Measurements from ENCODE around the gene IL17RD. TPM values are rescaled to one million over a fixed set of nuclear protein-coding genes. Genes with fewer than 3 reads are reported as not detected.
"Not testable (repeated sequence)": the region's sequence is repeated elsewhere in the genome, so short reads cannot be mapped to it uniquely, and the experiment has no call there.

The IL17RD gene
- total RNA-seq, 1 experiment from 2014 or later, result 31.7 TPM

DNA sequence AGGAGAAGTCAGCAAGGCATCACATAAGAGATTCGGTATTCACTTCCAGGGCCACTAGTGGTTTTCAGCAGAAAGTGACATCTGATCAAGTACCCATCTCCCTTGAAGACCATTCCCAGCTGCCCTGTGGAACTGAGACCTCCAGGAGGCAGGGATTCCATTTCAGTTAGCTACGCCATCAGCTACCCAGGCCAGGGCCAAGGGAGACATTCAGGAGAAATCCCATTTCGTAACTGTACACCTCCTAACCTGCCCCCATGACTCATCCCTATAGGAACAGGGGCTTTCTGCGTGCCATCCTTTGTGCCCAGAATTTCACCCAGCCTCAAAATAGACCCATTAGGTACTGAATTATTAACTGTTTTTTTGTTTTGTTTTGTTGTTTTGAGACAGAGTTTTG lies 79.9 kb downstream of the IL17RD start:
- H3K23ac ChIP-seq (ENCODE audit: insufficient read length, low read depth, low read length), result no peak overlapping the region
- H2AFZ ChIP-seq (ENCODE audit: low read length), result no peak overlapping the region
- H4K91ac ChIP-seq (ENCODE audit: insufficient read length, low read depth, low read length), result no peak overlapping the region
- no peak overlapping the region for H3K56ac ChIP-seq (ENCODE audit: insufficient read length, low read depth, low read length)
- no peaks in the 10 kb centered on the region for H3K4me1 ChIP-seq (ENCODE audit: insufficient read depth, low read length)
- no peaks in the 10 kb centered on the region for H3K79me2 ChIP-seq (ENCODE audit: insufficient read depth, low read length)
- H3K23me2 ChIP-seq (ENCODE audit: insufficient read length, low read depth, low read length, poor library complexity, severe bottlenecking), result no peaks in the 10 kb centered on the region
- no peak for TF ChIP-seq CTCF (conservative IDR thresholded peaks at IDR 0.05)
- no peak overlapping the region for H2BK12ac ChIP-seq (ENCODE audit: insufficient read length, low read depth, low read length)
- H3K4me3 Mint-ChIP-seq, result no peak overlapping the region
- H3K4ac ChIP-seq (ENCODE audit: low read depth, low read length), result no peak overlapping the region
- H3K9ac ChIP-seq (ENCODE audit: extremely low read depth, insufficient read length, low read length), result no peak overlapping the region
- H4K5ac ChIP-seq (ENCODE audit: insufficient read length, low read depth, low read length), result no peak overlapping the region
- no peaks in the 10 kb centered on the region for H3K36me3 Mint-ChIP-seq (ENCODE audit: insufficient read depth in 1 of 3, low read depth in 3 of 3)
- peaks cover 7 to 18% of the 10 kb centered on the region in 2 experiments for H3K4me1 Mint-ChIP-seq
- WGBS (ENCODE audit: extremely low coverage, insufficient read length, low lambda C conversion rate), result no CpG with 5 or more reads among the region's 4 CpGs
- H3K9me3 Mint-ChIP-seq, result no peaks in the 10 kb centered on the region
- H3K4me2 ChIP-seq (ENCODE audit: insufficient read depth, insufficient read length, low read length), result no peak overlapping the region
- no peak overlapping the region for H4K8ac ChIP-seq (replicated peaks; ENCODE audit: insufficient read length, low read depth, low read length)
- no peak overlapping the region for H2BK120ac ChIP-seq (ENCODE audit: low read depth, low read length, poor library complexity, severe bottlenecking)
- H3K14ac ChIP-seq (ENCODE audit: insufficient read depth, low read length), result no peak overlapping the region
- H2AK5ac ChIP-seq (ENCODE audit: insufficient read length, low read length), result no peak overlapping the region
- no peaks in the 10 kb centered on the region for H3K27me3 ChIP-seq (ENCODE audit: insufficient read depth, low read length)
- no peak overlapping the region for H3T11ph ChIP-seq (ENCODE audit: low read length)
- H3K9me3 ChIP-seq (ENCODE audit: control insufficient read depth, low read depth, low read length), result no peaks in the 10 kb centered on the region
- H3K18ac ChIP-seq (ENCODE audit: insufficient read length, low read depth, low read length), result no peak overlapping the region
- H2BK20ac ChIP-seq (ENCODE audit: low read depth, low read length, poor library complexity, severe bottlenecking), result no peak overlapping the region
- H3K27me3 Mint-ChIP-seq (ENCODE audit: low read depth), result peaks cover 14% of the 10 kb centered on the region
- no peaks in the 10 kb centered on the region for H3K79me1 ChIP-seq (ENCODE audit: insufficient read depth, low read depth, low read length, poor library complexity, severe bottlenecking)
- H3K27ac Mint-ChIP-seq, result no peak overlapping the region
- no peak overlapping the region for H2BK5ac ChIP-seq (ENCODE audit: insufficient read length, low read length)
- no peak overlapping the region for H2BK15ac ChIP-seq (ENCODE audit: low read depth, low read length)
- no peak overlapping the region for H3K27ac ChIP-seq (ENCODE audit: insufficient read length, low read depth, low read length)
- H4K20me1 ChIP-seq (ENCODE audit: control insufficient read depth, insufficient read depth, insufficient read length), result peaks cover 2% of the 10 kb centered on the region
- DNase-seq, result no peak

DNA sequence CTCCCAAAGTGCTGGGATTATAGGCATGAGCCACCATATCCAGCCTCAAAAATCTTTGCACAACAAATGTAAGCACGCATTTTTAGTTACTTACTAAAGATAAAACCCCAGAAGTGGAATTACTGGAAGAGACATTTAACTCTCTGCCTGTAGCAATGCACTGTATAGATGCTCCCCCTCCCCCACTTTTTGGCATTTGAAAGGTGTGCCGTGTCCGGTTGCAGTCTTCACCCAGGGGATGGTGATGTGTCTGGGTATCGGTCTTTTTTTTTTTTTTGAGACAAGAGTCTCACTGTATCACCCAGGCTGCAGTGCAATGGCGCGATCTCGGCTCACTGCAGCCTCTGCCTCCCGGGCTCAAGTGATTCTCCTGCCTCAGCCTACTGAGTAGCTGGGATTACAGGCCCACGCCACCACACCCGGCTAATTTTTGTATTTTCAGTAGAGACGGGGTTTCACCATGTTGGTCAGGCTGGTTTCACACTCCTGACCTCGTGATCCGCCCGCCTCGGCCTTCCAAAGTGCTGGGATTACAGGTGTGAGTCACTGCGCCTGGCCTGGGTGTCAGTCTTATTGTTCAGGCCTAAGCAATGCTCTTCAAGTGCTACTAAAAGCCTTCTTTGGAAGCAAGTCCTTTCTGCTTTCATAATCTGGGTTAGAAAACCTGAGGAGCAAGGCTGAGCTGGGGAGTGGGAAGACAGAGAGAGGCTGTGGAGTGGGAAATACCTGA lies 81.7 kb downstream of the IL17RD start:
- DNase-seq; H4K5ac ChIP-seq (ENCODE audit: insufficient read length, low read depth, low read length); H3K23me2 ChIP-seq (ENCODE audit: insufficient read length, low read depth, low read length, poor library complexity, severe bottlenecking); H3K4ac ChIP-seq (ENCODE audit: low read depth, low read length); H3T11ph ChIP-seq (ENCODE audit: low read length); H3K9me3 Mint-ChIP-seq; H2BK5ac ChIP-seq (ENCODE audit: insufficient read length, low read length); H2BK12ac ChIP-seq (ENCODE audit: insufficient read length, low read depth, low read length); H3K56ac ChIP-seq (ENCODE audit: insufficient read length, low read depth, low read length); H3K4me2 ChIP-seq (ENCODE audit: insufficient read depth, insufficient read length, low read length); H2BK120ac ChIP-seq (ENCODE audit: low read depth, low read length, poor library complexity, severe bottlenecking); H3K9ac ChIP-seq (ENCODE audit: extremely low read depth, insufficient read length, low read length); H2AK5ac ChIP-seq (ENCODE audit: insufficient read length, low read length); H4K8ac ChIP-seq (replicated peaks; ENCODE audit: insufficient read length, low read depth, low read length); H3K9me3 ChIP-seq (ENCODE audit: control insufficient read depth, low read depth, low read length); H2BK20ac ChIP-seq (ENCODE audit: low read depth, low read length, poor library complexity, severe bottlenecking); H3K23ac ChIP-seq (ENCODE audit: insufficient read length, low read depth, low read length); H3K79me2 ChIP-seq (ENCODE audit: insufficient read depth, low read length); H3K14ac ChIP-seq (ENCODE audit: insufficient read depth, low read length); H2BK15ac ChIP-seq (ENCODE audit: low read depth, low read length); H3K4me1 ChIP-seq (ENCODE audit: insufficient read depth, low read length); H2AFZ ChIP-seq (ENCODE audit: low read length); H3K27me3 ChIP-seq (ENCODE audit: insufficient read depth, low read length); H3K4me3 Mint-ChIP-seq; H4K91ac ChIP-seq (ENCODE audit: insufficient read length, low read depth, low read length); H4K20me1 ChIP-seq (ENCODE audit: control insufficient read depth, insufficient read depth, insufficient read length); H3K27ac ChIP-seq (ENCODE audit: insufficient read length, low read depth, low read length); H3K18ac ChIP-seq (ENCODE audit: insufficient read length, low read depth, low read length); H3K79me1 ChIP-seq (ENCODE audit: insufficient read depth, low read depth, low read length, poor library complexity, severe bottlenecking); H3K36me3 Mint-ChIP-seq (ENCODE audit: insufficient read depth in 1 of 3, low read depth in 3 of 3): not testable (repeated sequence)
- WGBS (ENCODE audit: extremely low coverage, insufficient read length, low lambda C conversion rate), result no CpG with 5 or more reads among the region's 16 CpGs
- Mint-ChIP-seq H3K27me3 (ENCODE audit: low read depth) (peaks cover 21% of the 10 kb centered on the region), H3K27ac (peak overlapping the region in 1 of 3 experiments; percentile 2; a peak in 1 of 7 replicates), H3K4me1 (peaks cover 11 to 18% of the 10 kb centered on the region in 2 experiments)
